Umbilical cord (tissue), 2 donors: ENCODE results near the gene AMER1. TPM values are rescaled to one million over a fixed set of nuclear protein-coding genes. Genes with fewer than 3 reads are reported as not detected.

ENCODE experiments used
- DNase-seq: peaks from one replicate; pipeline ENCODE4 v3.0.0-alpha.2; 2015; ENCODE audit warnings: low spot score
- total RNA-seq: library from RNA; depleted of rRNA; stranded (reverse); fragments of >200 nt; gene quantifications from one replicate; pipeline ENCODE4 v1.2.3, GENCODE V29; 2014; ENCODE audit warnings: low replicate concordance; ENCODE audit not compliant: insufficient read depth

The AMER1 gene
- total RNA-seq, 1 donor from 2014 or later = 3.4 TPM

GRCh38 chrX:64184396-64184795, 21.1 kb downstream of the AMER1 start:
- no peak for DNase-seq

GRCh38 chrX:64182208-64182607, 23.3 kb downstream of the AMER1 start:
- no peak for DNase-seq

GRCh38 chrX:64176876-64177275, 28.6 kb downstream of the AMER1 start:
- no peak for DNase-seq

GRCh38 chrX:64169988-64170387, 35.5 kb downstream of the AMER1 start:
- no peak for DNase-seq

- no peak for DNase-seq
Measured at GRCh38 chrX:64152857-64153256, 52.7 kb downstream of the AMER1 start.

- no peak for DNase-seq
Measured at GRCh38 chrX:64151911-64152310, 53.6 kb downstream of the AMER1 start.

GRCh38 chrX:64150775-64151174, 54.7 kb downstream of the AMER1 start:
- no peak for DNase-seq

Other genes with a start within 250 kb of the AMER1 start
- gene ASB12, start 24.9 kb upstream of the AMER1 start, total RNA-seq = 1.9 TPM
- 2.6 TPM for gene MTMR8, start 189.7 kb upstream of the AMER1 start, total RNA-seq